DOHH2 (cell line): ENCODE results near the gene APIP.

Experiments
- CTCF ChIP-seq: fragments of 200-600 bp; sonication (generic); IDR thresholded peaks from one replicate; pipeline ENCODE4 v1.5.1; 2014; ENCODE audit warnings: antibody characterized with exemption, mild to moderate bottlenecking, low read depth, low read length; ENCODE audit not compliant: poor library complexity, severe bottlenecking
- EZH2phosphoT487 ChIP-seq: fragments of 200-600 bp; sonication (generic); IDR thresholded peaks from 2 replicates; pipeline ENCODE4 v1.6.1; 2017; ENCODE audit warnings: borderline replicate concordance, mild to moderate bottlenecking, antibody characterized with exemption, low read length, moderate library complexity, mixed read lengths

GRCh38 chr11:34921156-34921555 is 5.0 kb upstream of the APIP start:
- TF ChIP-seq CTCF (no peak), EZH2phosphoT487 (no peak)
